ENCODE results near the gene SDF4. TPM values are rescaled to one million over a fixed set of nuclear protein-coding genes. Genes with fewer than 3 reads are reported as not detected.

Gene SDF4
- total and polyA plus RNA-seq, 2 of the 4 experiments (the other 2 are of a cell fraction) = 57.0 to 250 TPM

- Histone ChIP-seq H3K27ac (ENCODE audit: insufficient read depth, low read length) (peak overlapping the region; percentile 98), H3K56ac (ENCODE audit: extremely low read depth, insufficient read depth, low read length) (no peak overlapping the region), H2AK5ac (ENCODE audit: low read depth, low read length) (peak overlapping the region; percentile 95), H3K9me3 (ENCODE audit: control insufficient read depth, insufficient read depth, low read length) (no peaks in the 10 kb centered on the region), H4K20me1 (ENCODE audit: insufficient read depth, low read length) (peaks cover 22% of the 10 kb centered on the region), H3K4me2 (ENCODE audit: low read depth, low read length) (peak overlapping the region; percentile 96), H3K4me1 (ENCODE audit: control insufficient read depth, insufficient read depth, low read length) (peaks cover 38% of the 10 kb centered on the region), H3K9me1 (ENCODE audit: insufficient read depth, low read length) (peaks cover 27% of the 10 kb centered on the region), H3K23ac (ENCODE audit: low read depth, low read length) (peak overlapping the region; percentile 89; the same call in 1 of the 2 replicates), H3K79me1 (ENCODE audit: low read depth in 1 of 2, low read length in 2 of 2) (peaks cover 8 to 46% of the 10 kb centered on the region in 2 experiments; a peak in 3 of 4 replicates), H4K91ac (ENCODE audit: insufficient read depth, low read depth, low read length) (peak overlapping the region; percentile 80), H2BK20ac (ENCODE audit: low read depth, low read length) (peak overlapping the region; percentile 90), H2BK120ac (ENCODE audit: low read depth, low read length) (peak overlapping the region; percentile 44), H3K4me3 (ENCODE audit: insufficient read depth, low read depth, low read length) (no peak overlapping the region), H2BK15ac (ENCODE audit: low read depth, low read length) (peak overlapping the region; percentile 87; the same call in 2 of the 3 replicates), H3K18ac (ENCODE audit: low read depth, low read length) (no peak overlapping the region), H3K4ac (ENCODE audit: low read depth, low read length) (peak overlapping the region; percentile 90), H3K14ac (replicated peaks; ENCODE audit: low read depth, low read length) (peak overlapping the region; percentile 79; the same call in 1 of the 2 replicates), H2AK9ac (replicated peaks; ENCODE audit: low read depth, low read length, poor library complexity) (peak overlapping the region; percentile 99), H4K8ac (ENCODE audit: low read depth in 2 of 2, low read length in 2 of 2) (peak overlapping the region; percentile 91 to 96; a peak in 3 of 4 replicates), H3K27me3 (ENCODE audit: control insufficient read depth, insufficient read depth, low read length) (no peaks in the 10 kb centered on the region), H2AFZ (replicated peaks; ENCODE audit: low read length, poor library complexity) (peak overlapping the region; percentile 98), H3K36me3 (ENCODE audit: control insufficient read depth, insufficient read depth, low read length) (peaks cover 18% of the 10 kb centered on the region), H2BK5ac (ENCODE audit: low read depth, low read length, poor library complexity, severe bottlenecking) (peak overlapping the region; percentile 98), H4K5ac (ENCODE audit: low read depth, low read length) (peak overlapping the region; percentile 66; the same call in 1 of the 2 replicates), H3K9ac (ENCODE audit: low read depth, low read length) (no peak overlapping the region)
- WGBS, 2 experiments (ENCODE audit: extremely low coverage in 2 of 2, insufficient read length in 1 of 2) = 89% methylated on average over 5 of the region's 15 CpGs; no CpG with 5 or more reads in 1 of the 2 experiments
- POLR2A ChIA-PET (ENCODE audit: unreplicated experiment) = no interaction called here
- ATAC-seq (ENCODE audit: low read depth) (no peak), DNase-seq (no peak)
- no peak for TF ChIP-seq CHD1 (IDR thresholded peaks at IDR 0.05; ENCODE audit: low read depth, low read length)
- TF ChIP-seq MXI1 (IDR thresholded peaks at IDR 0.05; ENCODE audit: borderline replicate concordance, low read depth, low read length) = no peak
- TF ChIP-seq NFE2L2 (IDR thresholded peaks at IDR 0.05; ENCODE audit: low read depth, low read length) = no peak
- no peak for TF ChIP-seq POLR2A (IDR thresholded peaks at IDR 0.05; ENCODE audit: low read depth, low read length)
- TF ChIP-seq RCOR1 (IDR thresholded peaks at IDR 0.05; ENCODE audit: insufficient replicate concordance, low read length) = no peak
- TF ChIP-seq MAFK (IDR thresholded peaks at IDR 0.05; ENCODE audit: low read depth, low read length) = no peak
- TF ChIP-seq, protein P1, sequence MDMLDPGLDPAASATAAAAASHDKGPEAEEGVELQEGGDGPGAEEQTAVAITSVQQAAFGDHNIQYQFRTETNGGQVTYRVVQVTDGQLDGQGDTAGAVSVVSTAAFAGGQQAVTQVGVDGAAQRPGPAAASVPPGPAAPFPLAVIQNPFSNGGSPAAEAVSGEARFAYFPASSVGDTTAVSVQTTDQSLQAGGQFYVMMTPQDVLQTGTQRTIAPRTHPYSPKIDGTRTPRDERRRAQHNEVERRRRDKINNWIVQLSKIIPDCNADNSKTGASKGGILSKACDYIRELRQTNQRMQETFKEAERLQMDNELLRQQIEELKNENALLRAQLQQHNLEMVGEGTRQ (IDR thresholded peaks at IDR 0.05; ENCODE audit: low read depth, low read length) = no peak
- TF ChIP-seq ELK1 (IDR thresholded peaks at IDR 0.05; ENCODE audit: borderline replicate concordance, low read depth, low read length) = no peak
- TF ChIP-seq FOS (IDR thresholded peaks at IDR 0.05; ENCODE audit: low read depth, low read length) = no peak
- no peak for TF ChIP-seq SMC3 (IDR thresholded peaks at IDR 0.05; ENCODE audit: low read depth, low read length)
- TF ChIP-seq, protein P2, sequence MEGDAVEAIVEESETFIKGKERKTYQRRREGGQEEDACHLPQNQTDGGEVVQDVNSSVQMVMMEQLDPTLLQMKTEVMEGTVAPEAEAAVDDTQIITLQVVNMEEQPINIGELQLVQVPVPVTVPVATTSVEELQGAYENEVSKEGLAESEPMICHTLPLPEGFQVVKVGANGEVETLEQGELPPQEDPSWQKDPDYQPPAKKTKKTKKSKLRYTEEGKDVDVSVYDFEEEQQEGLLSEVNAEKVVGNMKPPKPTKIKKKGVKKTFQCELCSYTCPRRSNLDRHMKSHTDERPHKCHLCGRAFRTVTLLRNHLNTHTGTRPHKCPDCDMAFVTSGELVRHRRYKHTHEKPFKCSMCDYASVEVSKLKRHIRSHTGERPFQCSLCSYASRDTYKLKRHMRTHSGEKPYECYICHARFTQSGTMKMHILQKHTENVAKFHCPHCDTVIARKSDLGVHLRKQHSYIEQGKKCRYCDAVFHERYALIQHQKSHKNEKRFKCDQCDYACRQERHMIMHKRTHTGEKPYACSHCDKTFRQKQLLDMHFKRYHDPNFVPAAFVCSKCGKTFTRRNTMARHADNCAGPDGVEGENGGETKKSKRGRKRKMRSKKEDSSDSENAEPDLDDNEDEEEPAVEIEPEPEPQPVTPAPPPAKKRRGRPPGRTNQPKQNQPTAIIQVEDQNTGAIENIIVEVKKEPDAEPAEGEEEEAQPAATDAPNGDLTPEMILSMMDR (conservative IDR thresholded peaks at IDR 0.05; ENCODE audit: low read depth, low read length) = no peak
- no peak for TF ChIP-seq BHLHE40 (IDR thresholded peaks at IDR 0.05; ENCODE audit: low read depth, low read length)
- in situ Hi-C loops (cut with MboI; ENCODE audit: low sequenced_read_pairs) (no loop called here), dilution Hi-C loops (cut with HindIII; ENCODE audit: low sequenced_read_pairs, unreplicated experiment) (no loop called here), intact Hi-C loops (cut with micrococcal nuclease) (no loop called here)
- CTCF ChIA-PET = interaction anchor here (1.2 kb wide), 1 partner anchor 15 kb away, joined by 5 read pairs; no protein-coding TSS in a partner anchor
- BruUV-seq (replicated peaks) = no TSS peak
Measured at GRCh38 chr1:1274931-1275431, 43.2 kb upstream of the SDF4 start.

Measured in IMR-90 (cell line).